Colonic mucosa (tissue), 4 donors: ENCODE results near the gene CLEC2B. TPM values are rescaled to one million over a fixed set of nuclear protein-coding genes. Genes with fewer than 3 reads are reported as not detected.

Experiments used
- DNase-seq: peaks from one replicate; pipeline ENCODE4 v3.0.0-alpha.2; 2020
- H3K27ac ChIP-seq: fragments of 200-600 bp; one replicate; pipeline ENCODE4 v1.8.0; 2021
- H3K27me3 ChIP-seq: fragments of 200-600 bp; one replicate; pipeline ENCODE4 v1.8.0; 2021
- H3K36me3 ChIP-seq: fragments of 200-600 bp; one replicate; pipeline ENCODE4 v1.8.0; 2021
- H3K4me1 ChIP-seq: fragments of 200-600 bp; one replicate; pipeline ENCODE4 v1.8.0; 2021; ENCODE audit warnings: mild to moderate bottlenecking
- H3K4me3 ChIP-seq: fragments of 200-600 bp; one replicate; pipeline ENCODE4 v1.8.0; 2021
- H3K9ac ChIP-seq, 2 donors: one replicate each; pipeline ENCODE4 v1.7.0; 2013; ENCODE audit warnings: control low read depth in 2 of 2, low read depth in 2 of 2, low read length in 2 of 2
- H3K9me3 ChIP-seq: fragments of 200-600 bp; one replicate; pipeline ENCODE4 v1.8.0; 2021
- CTCF ChIP-seq: fragments of 200-600 bp; IDR thresholded peaks from one replicate; pipeline ENCODE4 v1.8.0; 2022; ENCODE audit warnings: antibody characterized with exemption, mild to moderate bottlenecking
- intact Hi-C: fragments of 100-400 bp; cut with DNase I; formaldehyde crosslinking; loops from one replicate; pipeline ENCODE4 v1.14.1; 2022
- total RNA-seq, 2 donors: library from RNA; stranded (reverse); fragmentation: NEBNext Ultra II Directional in 1 of 2; extraction: Animal tissue kit (Norgen Biotek cat#: 25700) in 1 of 2; gene quantifications; one replicate each; pipeline ENCODE4 v1.2.1, GENCODE V29; 2021
- donor health status: healthy.
- donor health status: DM: no; HTN: no; CAD: no.
- donor health status: DM: no; HTN: no; CAD: no.

CLEC2B gene
- total RNA-seq, 2 donors from 2014 or later: 1.7 to 6.7 TPM

DNA sequence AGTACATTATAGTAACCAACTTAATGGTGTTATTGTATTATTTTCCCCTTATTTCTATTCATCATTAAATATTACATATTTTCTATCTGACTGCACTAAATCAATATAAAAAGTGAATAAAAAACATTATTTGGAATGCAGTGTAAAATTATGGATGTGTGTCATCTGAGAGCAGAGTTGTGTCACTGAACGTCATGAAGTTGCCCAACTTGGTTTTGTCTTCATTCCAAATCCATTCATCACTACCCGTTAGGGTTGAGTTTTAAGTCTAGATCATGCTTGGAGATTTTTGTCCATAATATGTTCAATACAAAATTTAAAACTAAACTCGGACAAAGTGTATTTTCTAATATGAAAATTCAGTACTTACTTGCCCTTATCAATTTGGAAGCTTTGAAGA, 25.7 kb downstream of the CLEC2B start:
- H3K27me3 ChIP-seq: no peaks in the 10 kb centered on the region
- H3K4me3 ChIP-seq: no peak overlapping the region
- no peaks in the 10 kb centered on the region for H3K4me1 ChIP-seq
- TF ChIP-seq CTCF: no peak
- no peak overlapping the region for H3K27ac ChIP-seq
- intact Hi-C loops: no loop called here
- no peaks in the 10 kb centered on the region for H3K9me3 ChIP-seq
- DNase-seq: no peak
- H3K9ac ChIP-seq: no peak overlapping the region
- H3K36me3 ChIP-seq: no peaks in the 10 kb centered on the region

DNA sequence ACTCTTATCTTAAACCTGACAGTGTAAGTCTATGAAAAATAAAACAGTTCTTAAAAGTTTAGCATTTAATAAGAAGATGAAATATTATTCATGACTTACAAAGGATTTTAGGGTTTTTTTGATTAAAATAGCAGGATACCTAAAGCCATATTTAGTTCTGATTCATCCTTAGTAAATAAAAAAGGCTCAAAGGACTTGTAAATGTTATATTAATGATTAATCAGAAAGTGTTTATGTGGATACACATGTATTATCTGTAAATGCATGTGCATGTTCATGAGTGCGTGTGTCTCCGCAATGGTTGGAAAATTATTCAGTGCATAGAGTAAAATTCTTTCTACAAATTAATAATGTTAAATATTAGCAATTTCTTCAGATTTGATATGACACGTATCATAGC, 37.4 kb downstream of the CLEC2B start:
- no peak overlapping the region for H3K9ac ChIP-seq
- no peak overlapping the region for H3K27ac ChIP-seq
- H3K27me3 ChIP-seq: no peaks in the 10 kb centered on the region
- H3K36me3 ChIP-seq: no peaks in the 10 kb centered on the region
- H3K4me3 ChIP-seq: no peak overlapping the region
- no peak for DNase-seq
- intact Hi-C loops: no loop called here
- H3K4me1 ChIP-seq: no peaks in the 10 kb centered on the region
- TF ChIP-seq CTCF: no peak
- H3K9me3 ChIP-seq: no peaks in the 10 kb centered on the region

GRCh38 chr12:9829982-9830381, 39.2 kb downstream of the CLEC2B start:
- TF ChIP-seq CTCF: no peak
- Histone ChIP-seq H3K27ac (no peak overlapping the region), H3K4me1 (no peaks in the 10 kb centered on the region), H3K4me3 (no peak overlapping the region), H3K9ac (no peak overlapping the region), H3K36me3 (no peaks in the 10 kb centered on the region), H3K27me3 (no peaks in the 10 kb centered on the region), H3K9me3 (no peaks in the 10 kb centered on the region)
- DNase-seq: no peak
- intact Hi-C loops: no loop called here

- no peak overlapping the region for H3K9ac ChIP-seq
- no peak overlapping the region for H3K4me3 ChIP-seq
- H3K36me3 ChIP-seq: no peaks in the 10 kb centered on the region
- no peaks in the 10 kb centered on the region for H3K27me3 ChIP-seq
- DNase-seq: no peak
- no peaks in the 10 kb centered on the region for H3K9me3 ChIP-seq
- H3K4me1 ChIP-seq: no peaks in the 10 kb centered on the region
- TF ChIP-seq CTCF: no peak
- intact Hi-C loops: no loop called here
- no peak overlapping the region for H3K27ac ChIP-seq
Measured at GRCh38 chr12:9829483-9829882, 39.7 kb downstream of the CLEC2B start.

- no peaks in the 10 kb centered on the region for H3K4me1 ChIP-seq
- no peak within 1 kb of the TSS for H3K4me3 ChIP-seq
- intact Hi-C loops: no loop called here
- H3K27me3 ChIP-seq: no peaks in the 10 kb centered on the region
- no peak within 1 kb of the TSS for H3K9ac ChIP-seq
- no peak for DNase-seq
- TF ChIP-seq CTCF: no peak
- H3K9me3 ChIP-seq: no peaks in the 10 kb centered on the region
- H3K27ac ChIP-seq: no peak within 1 kb of the TSS
- no peaks in the 10 kb centered on the region for H3K36me3 ChIP-seq
Measured at GRCh38 chr12:9827209-9827888, 41.8 kb downstream of the CLEC2B start, which contains the start of gene KLRF1. Gene KLRF1 (plus strand): TSS chr12:9827481. CDS start chr12:9827545, 64 bp downstream.
